GM19023 (cell line): Measurements from ENCODE around the gene ARHGAP26.

Experiments
- ATAC-seq: cut with Tn5 transposase; IDR thresholded peaks from one replicate; pipeline ENCODE4 v1.9.1; 2021; ENCODE audit warnings: mild to moderate bottlenecking, moderate library complexity; ENCODE audit not compliant: unreplicated experiment

Gene ARHGAP26

GRCh38 chr5:143249851-143250250, 479.7 kb downstream of the ARHGAP26 start:
- no peak for ATAC-seq

GRCh38 chr5:143251190-143251589, 481.0 kb downstream of the ARHGAP26 start:
- ATAC-seq, result no peak

DNA sequence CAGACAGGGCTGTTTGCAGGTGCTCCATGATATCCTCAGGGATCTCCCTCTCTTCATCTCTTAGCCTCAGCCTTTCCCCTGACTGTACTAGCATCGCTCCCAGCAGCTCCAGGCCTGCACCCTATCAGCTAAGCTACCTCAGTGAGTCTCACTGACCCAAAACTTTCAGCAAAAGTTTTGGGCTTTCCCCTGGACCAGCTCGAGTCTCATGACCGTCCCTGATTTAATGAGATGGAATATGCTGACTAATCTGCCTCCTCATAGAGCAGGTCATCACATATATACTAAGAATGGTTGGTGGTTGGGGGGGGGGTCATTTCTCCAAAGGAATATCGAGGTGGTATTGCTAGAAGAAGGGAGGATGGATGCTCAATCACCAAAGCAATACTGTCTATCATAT, 481.8 kb downstream of the ARHGAP26 start:
- ATAC-seq, result no peak

DNA sequence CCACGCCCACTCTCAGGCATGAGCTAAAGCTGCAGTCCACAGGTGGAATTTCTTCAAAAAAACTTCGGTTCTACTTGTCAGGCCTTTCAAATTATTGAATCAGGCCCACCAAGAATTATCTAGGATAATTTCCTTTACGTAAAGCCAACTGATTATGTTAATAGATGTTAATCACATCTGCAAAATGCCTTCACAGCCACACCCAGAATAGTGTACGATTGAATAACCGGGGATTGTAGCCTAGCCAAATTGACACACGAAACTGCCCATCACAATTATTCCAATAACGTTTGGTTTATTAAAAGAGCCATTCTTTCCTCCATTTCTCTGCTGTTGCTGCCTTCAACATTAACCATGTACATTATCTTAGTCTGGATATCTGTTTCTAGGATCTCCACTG, 484.6 kb downstream of the ARHGAP26 start:
- no peak for ATAC-seq

- ATAC-seq, result no peak
These were observed 488.5 kb downstream of the ARHGAP26 start for GRCh38 chr5:143258559-143259253.

- ATAC-seq, result no peak
These were observed 489.1 kb downstream of the ARHGAP26 start for GRCh38 chr5:143259254-143259605.

DNA sequence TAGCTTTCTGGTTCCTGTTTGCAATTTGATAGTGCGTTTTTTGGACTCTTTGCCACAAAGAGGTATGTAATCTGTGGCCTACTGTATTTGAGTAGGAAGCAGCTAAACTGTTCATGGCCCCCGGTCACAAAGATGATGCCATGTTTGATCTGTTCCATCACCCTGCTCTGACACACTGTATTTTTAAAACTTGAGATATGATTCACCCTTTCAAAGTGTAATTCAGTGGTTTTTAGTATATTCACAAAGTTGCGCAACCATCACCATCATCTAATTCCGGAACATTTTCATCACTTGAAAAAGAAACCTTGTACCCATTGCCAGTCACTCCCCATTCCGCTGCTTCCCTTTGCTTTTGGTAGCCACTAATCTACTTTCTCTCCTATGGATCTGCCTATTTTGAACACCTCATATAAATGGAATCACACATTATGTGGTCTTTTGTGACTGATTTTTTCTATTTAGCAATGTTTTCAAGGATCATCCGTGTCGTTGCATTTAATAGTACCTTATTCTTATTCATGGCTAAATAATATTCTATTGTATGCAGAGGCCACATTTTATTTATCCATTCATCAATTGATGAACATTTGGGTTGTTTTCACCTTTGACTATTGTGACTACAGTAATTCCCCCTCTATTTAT, 491.7 kb downstream of the ARHGAP26 start:
- ATAC-seq, result no peak

GRCh38 chr5:143262393-143263174, 492.4 kb downstream of the ARHGAP26 start:
- peak; percentile 62 for ATAC-seq

DNA sequence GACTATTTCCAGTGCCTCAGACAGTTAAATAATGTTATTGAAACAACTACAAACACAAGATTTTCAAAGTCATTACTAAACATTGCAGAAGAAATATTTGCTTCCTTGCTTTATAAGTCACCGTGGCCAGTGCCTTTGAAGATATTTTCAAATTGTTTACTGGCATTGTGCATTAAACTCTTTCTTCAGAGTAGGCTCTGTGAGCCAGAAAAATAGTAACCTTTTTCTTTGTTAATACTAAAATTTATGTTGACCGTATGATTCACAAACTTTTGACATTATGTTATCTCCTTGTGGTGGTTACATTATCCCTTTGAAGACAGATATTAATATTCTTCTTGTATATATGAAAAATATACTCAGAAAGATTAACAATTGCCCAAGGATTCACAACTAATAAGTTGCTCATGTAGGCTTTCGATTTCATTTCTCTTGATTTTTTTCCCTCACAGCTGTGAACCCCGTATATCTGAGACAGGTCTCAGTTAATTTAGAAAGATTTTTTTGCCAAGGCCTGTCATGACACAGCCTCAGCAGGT, 493.2 kb downstream of the ARHGAP26 start:
- no peak for ATAC-seq

DNA sequence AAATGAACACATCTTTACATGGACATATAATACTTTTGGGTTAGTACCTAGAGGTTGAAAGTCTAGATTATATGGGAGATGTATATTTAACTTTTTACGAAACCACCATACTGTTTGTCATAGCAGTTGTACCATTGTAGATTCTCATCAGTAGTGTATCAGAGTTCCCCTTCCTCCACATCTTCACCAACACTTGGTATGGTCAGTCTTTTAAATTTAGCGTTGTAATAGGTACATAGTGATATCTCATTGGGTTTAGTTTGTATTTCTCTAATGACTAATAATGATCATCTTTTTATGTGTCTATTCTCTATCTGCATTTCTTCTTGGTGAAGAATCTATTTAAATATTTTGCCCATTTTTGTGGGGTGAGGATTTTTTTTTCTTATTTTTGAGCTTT, 495.8 kb downstream of the ARHGAP26 start:
- ATAC-seq, result no peak

GRCh38 chr5:143267186-143267585, 497.0 kb downstream of the ARHGAP26 start:
- no peak for ATAC-seq

GRCh38 chr5:143268388-143268787, 498.2 kb downstream of the ARHGAP26 start:
- ATAC-seq, result no peak

- no peak for ATAC-seq
These were observed 501.3 kb downstream of the ARHGAP26 start for GRCh38 chr5:143271431-143271830.

DNA sequence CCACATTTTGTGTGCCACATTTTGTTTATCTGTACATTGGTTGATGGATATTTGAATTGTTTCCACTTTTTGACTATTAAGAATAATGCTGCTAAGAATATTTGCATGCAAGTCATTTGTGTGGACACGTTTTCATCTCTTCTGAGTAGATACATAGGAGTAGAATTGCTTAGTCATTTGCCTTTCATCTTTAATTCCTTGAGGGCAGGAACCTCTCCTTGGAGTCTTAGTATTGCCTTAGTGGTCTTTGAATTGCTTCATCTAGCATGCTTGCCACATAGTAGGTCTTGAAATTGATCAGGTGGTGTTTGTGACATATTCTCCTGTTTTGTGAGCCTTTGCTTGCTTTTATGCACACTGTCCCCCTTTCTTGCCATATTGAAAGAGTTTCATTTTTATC, 504.8 kb downstream of the ARHGAP26 start:
- no peak for ATAC-seq

DNA sequence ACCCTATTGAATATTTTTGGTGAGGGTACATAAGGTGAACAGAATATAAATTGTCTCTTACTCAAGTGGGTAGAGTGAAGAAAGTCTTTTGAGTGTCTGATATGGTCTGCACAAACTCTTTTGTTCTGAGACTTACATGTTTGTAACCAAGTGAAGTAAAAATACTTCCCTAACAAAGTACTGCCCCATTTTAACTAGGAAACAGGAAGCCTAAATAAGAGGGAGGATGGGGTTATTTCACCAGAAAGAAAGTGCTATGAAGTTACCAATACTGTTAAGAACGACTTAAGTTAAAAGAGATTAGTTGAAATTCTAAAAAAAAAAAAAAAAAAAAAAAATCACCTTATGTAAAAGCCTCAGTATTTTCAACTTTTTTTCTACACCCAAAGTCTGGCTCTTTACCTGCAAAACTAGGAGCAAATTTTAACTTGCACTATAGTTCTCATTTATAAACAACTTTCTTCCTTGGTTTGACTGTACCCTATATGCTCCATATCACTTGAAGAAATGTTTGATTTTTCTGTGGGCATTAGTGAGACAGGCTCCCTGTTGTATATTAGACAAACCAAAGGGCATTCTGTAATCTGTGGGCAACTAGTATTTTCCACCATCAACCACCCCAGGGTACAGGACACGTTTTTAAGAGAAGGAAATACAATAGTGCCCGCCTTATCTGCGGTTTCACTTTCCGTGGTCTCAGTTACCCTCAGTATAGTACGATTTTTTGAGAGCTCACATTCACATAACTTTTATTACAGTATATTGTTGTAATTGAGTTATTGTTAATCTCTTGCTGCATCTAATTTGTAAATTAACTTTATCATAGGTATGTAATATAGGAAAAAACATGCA, 505.6 kb downstream of the ARHGAP26 start:
- no peak for ATAC-seq

DNA sequence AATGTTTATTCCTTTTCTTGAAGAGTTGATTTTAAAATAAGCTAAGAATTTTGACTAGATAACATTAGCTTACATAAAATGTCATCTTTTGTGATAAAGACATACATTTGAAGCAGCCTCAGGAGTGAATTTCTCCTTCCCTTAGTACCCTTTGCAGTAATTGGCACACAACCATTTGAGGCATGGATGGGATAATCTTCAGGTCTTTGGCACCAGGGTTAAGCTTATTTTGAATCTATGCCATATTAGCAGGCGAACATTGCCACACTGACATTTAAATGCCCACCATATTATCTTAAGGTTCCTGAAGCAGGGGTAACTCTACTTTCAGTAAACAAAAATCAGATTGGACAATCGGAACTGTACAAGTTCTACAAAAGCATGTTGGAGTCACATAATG, 507.4 kb downstream of the ARHGAP26 start:
- ATAC-seq, result no peak
